Measurements from ENCODE around the gene PPP1R12B.
"Not testable (repeated sequence)": the region's sequence is repeated elsewhere in the genome, so short reads cannot be mapped to it uniquely, and the experiment has no call there.

Gene PPP1R12B

DNA sequence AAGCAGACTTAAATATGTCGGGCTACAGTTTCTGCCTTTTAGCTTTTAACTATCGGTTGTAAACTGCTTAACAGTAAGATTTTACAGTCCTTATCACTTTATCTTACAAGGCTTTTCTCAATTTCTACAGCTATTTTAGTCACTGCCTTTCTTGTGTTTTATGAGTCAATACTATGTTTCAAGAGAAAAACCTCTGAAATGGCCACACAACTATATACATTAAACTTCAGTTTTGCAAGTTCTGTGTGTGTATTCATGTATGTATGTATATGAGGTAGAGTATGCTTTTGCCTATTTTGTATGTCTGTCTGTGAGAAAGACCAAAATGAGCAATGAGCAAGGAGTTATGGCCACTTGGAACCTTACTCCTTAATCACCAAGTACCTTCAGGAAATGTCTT is 191.9 kb downstream of the PPP1R12B start:
- no peak for DNase-seq (ENCODE audit: low read depth)
- H3K4me3 ChIP-seq (ENCODE audit: low read length) = no peak overlapping the region
- no peak for TF ChIP-seq CTCF (conservative IDR thresholded peaks at IDR 0.05; ENCODE audit: low read depth, low read length)

DNA sequence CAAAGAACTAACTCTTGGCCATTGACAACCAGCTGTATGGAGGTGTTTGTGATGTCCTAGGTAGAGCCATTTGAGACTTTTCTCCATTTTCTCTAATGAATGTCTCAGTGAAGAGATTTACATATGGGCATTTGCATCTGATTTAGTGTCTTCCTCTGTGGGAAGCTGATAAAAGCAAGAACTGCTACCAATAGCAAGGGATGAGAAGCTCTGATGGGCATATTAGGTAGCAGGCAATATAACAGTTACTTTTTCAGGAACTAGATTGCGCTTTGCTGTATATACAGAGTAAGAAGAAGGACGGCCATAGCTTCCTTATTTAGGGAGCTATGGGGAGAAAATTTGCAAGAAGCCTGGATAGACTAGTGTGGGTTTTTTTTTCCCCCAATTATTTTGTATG is 192.4 kb downstream of the PPP1R12B start:
- not testable (repeated sequence) for DNase-seq (ENCODE audit: low read depth)

DNA sequence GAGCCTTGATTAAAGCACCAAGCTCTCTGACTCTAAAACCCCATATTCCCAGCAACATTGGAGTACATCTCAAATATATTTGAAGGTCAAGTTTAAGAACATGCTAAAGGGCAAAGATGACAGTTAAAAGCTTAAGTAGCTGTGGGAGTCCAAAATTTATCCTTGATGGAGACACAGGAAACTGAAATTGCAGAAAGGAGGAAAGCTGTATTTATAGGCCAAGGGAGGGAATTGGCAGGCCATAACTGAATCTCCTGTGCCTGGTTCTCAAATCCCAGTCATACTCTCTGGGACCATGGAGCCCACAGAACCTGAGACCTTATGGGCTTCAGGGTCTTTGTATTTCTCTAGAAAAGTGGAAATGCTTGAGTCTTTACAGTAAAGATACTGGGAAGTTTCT is 193.9 kb downstream of the PPP1R12B start:
- DNase-seq (ENCODE audit: low read depth); H3K4me3 ChIP-seq (ENCODE audit: low read length): not testable (repeated sequence)

More for the DNA sequence above, 192.4 kb downstream of the PPP1R12B start:
- H3K4me3 ChIP-seq (ENCODE audit: low read length) = not testable (repeated sequence)

GRCh38 chr1:202543537-202543936 is 195.0 kb downstream of the PPP1R12B start:
- not testable (repeated sequence) for DNase-seq (ENCODE audit: low read depth); H3K4me3 ChIP-seq (ENCODE audit: low read length)

DNA sequence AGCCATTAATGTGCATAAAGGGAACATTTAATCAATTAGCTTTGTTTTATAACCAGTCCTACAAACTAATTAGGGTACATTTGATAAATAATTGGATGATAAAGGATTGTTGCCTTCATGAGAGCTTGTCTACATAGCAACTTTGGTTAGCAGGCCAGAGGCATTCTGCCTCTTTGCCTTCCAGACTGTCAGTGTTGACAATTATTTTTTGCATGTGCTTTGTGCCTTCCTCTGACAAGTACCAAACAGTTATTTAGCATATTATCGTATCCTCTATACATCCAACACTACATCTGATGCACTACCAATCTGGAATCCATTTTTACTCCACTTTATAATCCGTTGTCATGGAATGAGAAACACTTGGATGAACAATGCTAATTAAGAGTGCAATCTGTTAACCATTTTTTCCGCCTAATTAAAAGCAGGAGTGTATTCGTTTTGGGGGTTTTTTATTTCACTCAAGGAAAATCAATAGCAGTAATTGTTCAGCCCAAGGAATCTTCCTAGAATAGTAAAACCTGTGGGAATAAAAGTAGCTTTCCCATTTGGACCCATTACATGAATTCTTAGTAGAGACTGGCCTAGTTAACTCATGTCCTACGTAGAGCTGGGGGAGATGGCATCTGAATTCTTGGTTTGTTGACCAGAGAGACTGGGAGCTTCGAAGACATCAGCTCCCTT is 196.4 kb downstream of the PPP1R12B start:
- DNase-seq (ENCODE audit: low read depth); H3K4me3 ChIP-seq (ENCODE audit: low read length): not testable (repeated sequence)

DNA sequence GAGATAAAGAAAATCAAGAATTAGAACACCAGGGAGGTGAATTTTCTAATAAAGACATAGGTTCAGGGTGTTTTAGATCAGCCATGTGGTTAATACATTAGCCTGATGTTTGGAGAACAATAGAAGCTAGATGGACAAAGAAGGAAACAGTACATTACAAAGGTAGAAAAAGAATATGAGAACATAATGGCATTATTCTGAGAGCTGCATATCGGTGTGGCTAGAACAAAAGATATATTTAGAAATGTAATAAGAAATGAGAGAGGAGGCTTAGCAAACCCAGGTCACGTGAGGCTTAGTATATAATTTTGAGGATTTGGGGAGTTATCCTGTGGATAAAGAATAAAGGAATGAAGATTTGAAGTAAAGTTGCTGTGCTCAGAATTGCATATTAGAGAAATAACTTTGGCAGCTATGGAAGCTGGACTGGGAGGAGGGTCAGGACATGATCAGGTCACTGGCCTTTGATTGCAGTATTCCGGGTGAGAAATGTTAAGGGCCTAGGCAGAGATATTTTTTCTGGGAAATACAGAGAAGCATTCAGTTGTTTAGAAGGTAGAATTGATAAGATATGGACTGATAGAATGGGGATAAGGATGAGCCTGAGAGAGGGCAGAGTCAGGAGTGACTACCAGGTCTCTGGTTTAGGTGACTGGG is 197.3 kb downstream of the PPP1R12B start:
- H3K4me3 ChIP-seq (ENCODE audit: low read length) = not testable (repeated sequence)

GRCh38 chr1:202546377-202546776 is 197.9 kb downstream of the PPP1R12B start:
- not testable (repeated sequence) for DNase-seq (ENCODE audit: low read depth); H3K4me3 ChIP-seq (ENCODE audit: low read length)

More for the DNA sequence above, 197.3 kb downstream of the PPP1R12B start:
- DNase-seq (ENCODE audit: low read depth) = not testable (repeated sequence)

DNA sequence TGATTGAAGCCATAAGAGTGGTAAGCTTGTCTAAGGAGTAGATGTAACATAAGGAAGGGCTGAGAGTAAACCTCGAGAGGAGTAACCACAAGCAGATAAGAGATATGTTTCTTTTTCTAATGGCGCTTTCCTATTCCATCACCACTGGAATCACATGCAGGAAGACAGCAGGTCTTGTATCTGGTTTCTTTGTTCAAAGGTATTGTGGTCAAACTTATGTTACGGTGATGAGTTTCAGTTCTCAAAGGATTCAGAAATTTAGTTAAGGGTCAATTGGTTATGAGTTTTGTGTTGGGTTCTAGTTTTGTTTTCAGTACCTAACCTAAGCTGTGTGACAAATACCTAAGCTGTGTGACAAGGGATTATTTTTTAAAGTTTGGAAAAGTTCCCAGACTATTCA is 198.3 kb downstream of the PPP1R12B start:
- DNase-seq (ENCODE audit: low read depth); H3K4me3 ChIP-seq (ENCODE audit: low read length): not testable (repeated sequence)

- no peak overlapping the region for H3K4me3 ChIP-seq (ENCODE audit: low read length)
- DNase-seq (ENCODE audit: low read depth) = no peak
- no peak for TF ChIP-seq CTCF (conservative IDR thresholded peaks at IDR 0.05; ENCODE audit: low read depth, low read length)
Observed at GRCh38 chr1:202547215-202547614, 198.7 kb downstream of the PPP1R12B start.

DNA sequence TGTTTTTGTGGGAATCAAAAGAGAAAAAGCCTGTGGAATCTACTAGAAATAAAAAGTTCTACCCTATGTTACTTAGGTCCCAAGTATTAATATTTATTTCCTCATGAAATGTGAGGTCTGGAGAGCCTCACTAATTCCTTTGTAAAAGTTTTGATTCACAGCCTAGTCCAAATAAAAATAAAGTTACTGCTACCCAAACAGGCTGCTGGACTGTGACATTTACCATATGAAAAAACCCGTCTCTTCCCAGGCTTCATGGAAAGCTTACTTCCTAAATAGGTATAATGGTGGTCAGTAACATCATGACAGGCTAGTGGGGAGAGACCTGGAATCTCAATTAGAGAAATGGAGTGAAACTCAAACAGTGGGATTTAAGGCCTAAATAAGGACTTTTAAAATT is 201.6 kb downstream of the PPP1R12B start:
- DNase-seq (ENCODE audit: low read depth); H3K4me3 ChIP-seq (ENCODE audit: low read length): not testable (repeated sequence)

DNA sequence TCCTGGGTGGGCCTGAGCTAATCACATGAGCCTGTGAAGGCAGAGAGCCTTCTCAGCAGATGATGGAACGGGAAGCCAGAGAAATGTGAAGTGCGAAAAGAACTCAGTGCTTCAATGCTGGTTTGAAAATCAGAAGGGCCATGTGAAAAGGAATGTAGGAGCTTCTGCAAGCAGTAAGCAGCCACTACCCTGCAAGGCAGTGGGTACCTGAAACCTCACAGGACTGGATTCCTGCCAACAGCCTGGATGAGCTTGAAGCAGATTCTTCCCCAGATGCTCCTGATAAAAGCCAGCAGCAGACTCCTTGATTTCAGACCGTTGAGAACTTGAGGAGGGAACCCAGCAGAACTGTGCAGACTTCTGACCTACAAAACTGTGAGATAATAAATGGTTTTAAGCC is 203.2 kb downstream of the PPP1R12B start:
- no peak for TF ChIP-seq CTCF (conservative IDR thresholded peaks at IDR 0.05; ENCODE audit: low read depth, low read length)
- H3K4me3 ChIP-seq (ENCODE audit: low read length) = no peak overlapping the region
- DNase-seq (ENCODE audit: low read depth) = no peak

GRCh38 chr1:202552615-202553014 is 204.1 kb downstream of the PPP1R12B start:
- not testable (repeated sequence) for DNase-seq (ENCODE audit: low read depth); H3K4me3 ChIP-seq (ENCODE audit: low read length)

DNA sequence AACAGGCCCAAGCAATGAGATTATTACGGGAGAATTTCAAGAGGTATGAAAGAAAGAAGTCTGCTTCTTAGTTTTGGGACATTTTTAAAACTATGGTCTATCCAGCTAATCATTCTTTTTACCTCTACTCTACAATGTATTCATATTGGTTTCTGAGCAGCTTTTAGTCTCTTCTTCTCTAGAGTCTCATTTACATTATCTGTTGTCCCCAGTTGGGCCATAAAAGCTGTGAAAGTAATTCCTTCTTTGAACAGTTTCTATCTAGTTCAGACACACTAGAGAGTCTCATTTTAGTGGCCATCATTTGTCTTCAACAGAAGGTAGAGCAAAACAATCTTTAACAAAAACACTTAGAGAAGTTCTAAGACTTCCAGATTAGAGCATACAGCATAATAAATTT is 204.6 kb downstream of the PPP1R12B start:
- not testable (repeated sequence) for H3K4me3 ChIP-seq (ENCODE audit: low read length); DNase-seq (ENCODE audit: low read depth)

All from retinal pigment epithelial cell (primary cell).